GM23338 (cell line): ENCODE results near the gene LMOD1. TPM values are rescaled to one million over a fixed set of nuclear protein-coding genes. Genes with fewer than 3 reads are reported as not detected.

Experiments used
- ATAC-seq: fragments of 200-7000 bp; cut with Tn5 transposase; 3 replicates; pipeline ENCODE4 v1.9.1; 2020
- DNase-seq: peaks from one replicate; pipeline ENCODE4 v3.0.0-alpha.2; 2015; ENCODE audit warnings: low spot score
- H2AFZ ChIP-seq: fragments of 200-600 bp; sonication (generic); 2 replicates; pipeline ENCODE4 v1.8.0; 2016; ENCODE audit warnings: antibody characterized with exemption, mild to moderate bottlenecking, moderate library complexity
- H3F3A ChIP-seq: fragments of 200-600 bp; sonication (generic); replicated peaks from 2 replicates; pipeline ENCODE4 v1.8.0; 2017; ENCODE audit warnings: antibody characterized with exemption, mixed run types, low read depth
- H3K27ac ChIP-seq: fragments of 200-600 bp; sonication (generic); 2 replicates; pipeline ENCODE4 v1.6.1; 2016; ENCODE audit warnings: low read depth
- H3K27me3 ChIP-seq: fragments of 200-600 bp; sonication (generic); 2 replicates; pipeline ENCODE4 v1.8.0; 2016; ENCODE audit warnings: mild to moderate bottlenecking, mixed run types, moderate library complexity; ENCODE audit not compliant: insufficient read depth
- H3K36me3 ChIP-seq: fragments of 200-600 bp; sonication (generic); 2 replicates; pipeline ENCODE4 v1.8.0; 2016; ENCODE audit warnings: mild to moderate bottlenecking; ENCODE audit not compliant: insufficient read depth
- H3K4me1 ChIP-seq: fragments of 200-600 bp; sonication (generic); 2 replicates; pipeline ENCODE4 v1.8.0; 2016; ENCODE audit warnings: mild to moderate bottlenecking, moderate library complexity; ENCODE audit not compliant: insufficient read depth
- H3K4me2 ChIP-seq: fragments of 200-600 bp; sonication (generic); 2 replicates; pipeline ENCODE4 v1.7.1; 2017; ENCODE audit warnings: mixed run types
- H3K4me3 ChIP-seq: fragments of 200-600 bp; sonication (generic); 2 replicates; pipeline ENCODE4 v1.6.1; 2016; ENCODE audit warnings: mixed run types
- H3K79me2 ChIP-seq: fragments of 200-600 bp; sonication (generic); replicated peaks from 2 replicates; pipeline ENCODE4 v1.8.0; 2017; ENCODE audit warnings: mild to moderate bottlenecking; ENCODE audit not compliant: insufficient read depth
- H3K9me2 ChIP-seq: fragments of 200-600 bp; sonication (generic); 2 replicates; pipeline ENCODE4 v1.8.0; 2017; ENCODE audit not compliant: insufficient read depth
- H4K20me1 ChIP-seq: fragments of 200-600 bp; sonication (generic); replicated peaks from 2 replicates; pipeline ENCODE4 v1.8.0; 2017; ENCODE audit warnings: mild to moderate bottlenecking; ENCODE audit not compliant: insufficient read depth
- H3K27ac Mint-ChIP-seq: 2 replicates; pipeline ENCODE4 v1.8.0; 2020; ENCODE audit warnings: inconsistent platforms, mild to moderate bottlenecking, moderate library complexity, mixed read lengths
- H3K27me3 Mint-ChIP-seq: 3 replicates; pipeline ENCODE4 v1.8.0; 2022; ENCODE audit warnings: low read depth, mild to moderate bottlenecking, moderate library complexity, mixed read lengths, inconsistent platforms; ENCODE audit not compliant: insufficient read depth, poor library complexity
- H3K36me3 Mint-ChIP-seq: 3 replicates; pipeline ENCODE4 v1.8.0; 2021; ENCODE audit warnings: low read depth, mild to moderate bottlenecking, inconsistent platforms, moderate library complexity, mixed read lengths
- H3K4me1 Mint-ChIP-seq: 3 replicates; pipeline ENCODE4 v1.8.0; 2020; ENCODE audit warnings: mild to moderate bottlenecking, inconsistent platforms, mixed read lengths
- H3K4me3 Mint-ChIP-seq: 3 replicates; pipeline ENCODE4 v1.8.0; 2021; ENCODE audit warnings: moderate library complexity, mild to moderate bottlenecking, inconsistent platforms, mixed read lengths
- H3K9me3 Mint-ChIP-seq: 3 replicates; pipeline ENCODE4 v1.8.0; 2020; ENCODE audit warnings: moderate library complexity, mild to moderate bottlenecking, inconsistent platforms, mixed read lengths
- CREB1 ChIP-seq: fragments of 250-450 bp; sonication (Bioruptor Pico); IDR thresholded peaks from 2 replicates; pipeline ENCODE4 v1.5.0; 2020; ENCODE audit warnings: low read depth, mild to moderate bottlenecking, moderate library complexity
- ETS1 ChIP-seq: IDR thresholded peaks from 2 replicates; pipeline ENCODE4 v1.6.1; 2016; ENCODE audit warnings: antibody characterized with exemption
- EZH2 ChIP-seq: fragments of 200-600 bp; sonication (generic); IDR thresholded peaks from one replicate; pipeline ENCODE4 v1.8.0; 2017; ENCODE audit warnings: antibody characterized with exemption, mild to moderate bottlenecking, low read depth; ENCODE audit not compliant: unreplicated experiment
- EZH2phosphoT487 ChIP-seq: fragments of 200-600 bp; sonication (generic); IDR thresholded peaks from one replicate; pipeline ENCODE4 v1.8.1; 2018; ENCODE audit warnings: antibody characterized with exemption; ENCODE audit not compliant: unreplicated experiment
- JUNB ChIP-seq: IDR thresholded peaks from one replicate; pipeline ENCODE4 v1.6.1; 2016; ENCODE audit warnings: antibody characterized with exemption; ENCODE audit not compliant: unreplicated experiment
- NANOG ChIP-seq: IDR thresholded peaks from 2 replicates; pipeline ENCODE4 v1.6.1; 2016; ENCODE audit warnings: antibody characterized with exemption, borderline replicate concordance
- POLR2AphosphoS5 ChIP-seq: IDR thresholded peaks from 2 replicates; pipeline ENCODE4 v1.6.1; 2016; ENCODE audit warnings: antibody characterized with exemption, low read depth
- REST ChIP-seq: IDR thresholded peaks from one replicate; pipeline ENCODE4 v1.6.1; 2018; ENCODE audit warnings: antibody characterized with exemption; ENCODE audit not compliant: unreplicated experiment
- STAT1 ChIP-seq: IDR thresholded peaks from one replicate; pipeline ENCODE4 v1.6.1; 2016; ENCODE audit warnings: antibody characterized with exemption; ENCODE audit not compliant: unreplicated experiment
- ZNF114 ChIP-seq: fragments of 250-450 bp; sonication (Bioruptor Pico); IDR thresholded peaks from 2 replicates; pipeline ENCODE4 v1.5.0; 2020; ENCODE audit warnings: mild to moderate bottlenecking, moderate library complexity
- ZNF331 ChIP-seq: fragments of 250-450 bp; sonication (Bioruptor Pico); IDR thresholded peaks from 2 replicates; pipeline ENCODE4 v1.5.0; 2020; ENCODE audit warnings: low read depth, mild to moderate bottlenecking, moderate library complexity
- polyA plus RNA-seq: library from polyadenylated mRNA; unstranded; fragments of >200 nt; fragmentation: Nextera tagmentation; extraction: Ambion mirVana; gene quantifications from 2 replicates; pipeline ENCODE4 v1.2.1, GENCODE V29; 2016
- total RNA-seq: library from RNA; depleted of rRNA; stranded (reverse); fragments of >200 nt; shearing (Covaris generic); gene quantifications from 2 replicates; pipeline ENCODE4 v1.2.3, GENCODE V29; 2014
- TF ChIP-seq, protein P1 (sequence below), 2 experiments: fragments of 200-600 bp in 1 of 2; sonication (generic) in 1 of 2; conservative IDR thresholded peaks; 2 replicates each; pipeline versions ENCODE4 v1.5.1 to v1.6.1; 2016 to 2017; ENCODE audit warnings: antibody characterized with exemption in 2 of 2, low read depth in 2 of 2, mild to moderate bottlenecking in 2 of 2, moderate library complexity in 1 of 2
- TF ChIP-seq, protein P2 (sequence below): fragments of 250-450 bp; sonication (Bioruptor Pico); IDR thresholded peaks from 2 replicates; pipeline ENCODE4 v1.5.0; 2020; ENCODE audit warnings: mild to moderate bottlenecking, moderate library complexity

Gene LMOD1
- total and polyA plus RNA-seq, 2 experiments from 2014 or later, result 0.74 to 1.7 TPM

DNA sequence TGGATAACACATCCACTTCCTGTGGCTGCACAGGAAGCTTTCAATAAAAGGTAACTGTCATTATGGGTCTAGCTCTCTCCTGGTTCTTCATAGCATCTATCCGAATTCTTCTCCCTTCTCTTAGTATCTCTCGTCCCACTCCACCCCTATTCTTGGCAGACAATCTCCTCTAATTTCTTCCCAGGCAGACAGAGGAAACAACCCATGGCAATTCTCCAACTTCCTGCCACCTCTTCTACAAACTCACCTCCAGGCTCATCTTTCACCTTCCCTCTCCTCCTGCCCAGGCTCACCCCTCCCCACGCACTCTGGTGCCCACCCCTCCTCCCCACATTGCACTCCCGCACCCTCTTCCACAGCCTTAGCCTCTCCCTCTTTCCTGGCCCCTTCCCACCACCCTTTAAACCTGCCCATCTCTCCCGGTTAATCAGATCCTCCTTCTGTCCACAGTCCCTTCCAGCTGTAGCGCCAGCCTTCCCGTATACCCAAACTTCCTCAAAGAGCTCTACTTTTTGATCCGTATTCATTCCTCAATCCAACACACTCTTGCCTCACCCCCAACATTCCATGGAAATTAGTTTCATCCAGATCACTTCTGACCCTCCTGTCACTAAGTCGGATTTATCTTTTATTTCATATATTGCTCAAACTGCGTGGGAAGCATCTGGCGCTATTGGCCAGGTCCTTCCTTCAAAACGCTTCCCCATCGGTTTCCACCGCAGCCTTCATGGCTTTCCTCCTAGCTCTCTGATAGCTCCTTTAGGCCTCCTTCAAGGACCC is 31.7 kb downstream of the LMOD1 start:
- H3K79me2 ChIP-seq, result no peaks in the 10 kb centered on the region
- H3K27me3 ChIP-seq, result no peaks in the 10 kb centered on the region
- no peaks in the 10 kb centered on the region for H3K36me3 Mint-ChIP-seq
- peaks cover 11% of the 10 kb centered on the region for H3K4me1 Mint-ChIP-seq
- DNase-seq, result no peak
- no peaks in the 10 kb centered on the region for H3K36me3 ChIP-seq
- no peak overlapping the region for H2AFZ ChIP-seq
- ATAC-seq, result no peak
- no peaks in the 10 kb centered on the region for H4K20me1 ChIP-seq
- no peaks in the 10 kb centered on the region for H3F3A ChIP-seq
- H3K9me3 Mint-ChIP-seq, result no peaks in the 10 kb centered on the region
- no peak overlapping the region for H3K27ac Mint-ChIP-seq
- TF ChIP-seq, protein P1, sequence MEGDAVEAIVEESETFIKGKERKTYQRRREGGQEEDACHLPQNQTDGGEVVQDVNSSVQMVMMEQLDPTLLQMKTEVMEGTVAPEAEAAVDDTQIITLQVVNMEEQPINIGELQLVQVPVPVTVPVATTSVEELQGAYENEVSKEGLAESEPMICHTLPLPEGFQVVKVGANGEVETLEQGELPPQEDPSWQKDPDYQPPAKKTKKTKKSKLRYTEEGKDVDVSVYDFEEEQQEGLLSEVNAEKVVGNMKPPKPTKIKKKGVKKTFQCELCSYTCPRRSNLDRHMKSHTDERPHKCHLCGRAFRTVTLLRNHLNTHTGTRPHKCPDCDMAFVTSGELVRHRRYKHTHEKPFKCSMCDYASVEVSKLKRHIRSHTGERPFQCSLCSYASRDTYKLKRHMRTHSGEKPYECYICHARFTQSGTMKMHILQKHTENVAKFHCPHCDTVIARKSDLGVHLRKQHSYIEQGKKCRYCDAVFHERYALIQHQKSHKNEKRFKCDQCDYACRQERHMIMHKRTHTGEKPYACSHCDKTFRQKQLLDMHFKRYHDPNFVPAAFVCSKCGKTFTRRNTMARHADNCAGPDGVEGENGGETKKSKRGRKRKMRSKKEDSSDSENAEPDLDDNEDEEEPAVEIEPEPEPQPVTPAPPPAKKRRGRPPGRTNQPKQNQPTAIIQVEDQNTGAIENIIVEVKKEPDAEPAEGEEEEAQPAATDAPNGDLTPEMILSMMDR (conservative IDR thresholded peaks at IDR 0.05; ENCODE audit: low read depth in 2 of 2), result no peak
- TF ChIP-seq POLR2AphosphoS5 (no peak), JUNB (no peak), CREB1 (CRISPR knock-in tag) (no peak), ZNF331 (CRISPR knock-in tag) (no peak), ETS1 (no peak), NANOG (no peak), ZNF114 (CRISPR knock-in tag) (no peak), EZH2phosphoT487 (no peak), STAT1 (no peak), REST (no peak), EZH2 (no peak)
- TF ChIP-seq, protein P2, sequence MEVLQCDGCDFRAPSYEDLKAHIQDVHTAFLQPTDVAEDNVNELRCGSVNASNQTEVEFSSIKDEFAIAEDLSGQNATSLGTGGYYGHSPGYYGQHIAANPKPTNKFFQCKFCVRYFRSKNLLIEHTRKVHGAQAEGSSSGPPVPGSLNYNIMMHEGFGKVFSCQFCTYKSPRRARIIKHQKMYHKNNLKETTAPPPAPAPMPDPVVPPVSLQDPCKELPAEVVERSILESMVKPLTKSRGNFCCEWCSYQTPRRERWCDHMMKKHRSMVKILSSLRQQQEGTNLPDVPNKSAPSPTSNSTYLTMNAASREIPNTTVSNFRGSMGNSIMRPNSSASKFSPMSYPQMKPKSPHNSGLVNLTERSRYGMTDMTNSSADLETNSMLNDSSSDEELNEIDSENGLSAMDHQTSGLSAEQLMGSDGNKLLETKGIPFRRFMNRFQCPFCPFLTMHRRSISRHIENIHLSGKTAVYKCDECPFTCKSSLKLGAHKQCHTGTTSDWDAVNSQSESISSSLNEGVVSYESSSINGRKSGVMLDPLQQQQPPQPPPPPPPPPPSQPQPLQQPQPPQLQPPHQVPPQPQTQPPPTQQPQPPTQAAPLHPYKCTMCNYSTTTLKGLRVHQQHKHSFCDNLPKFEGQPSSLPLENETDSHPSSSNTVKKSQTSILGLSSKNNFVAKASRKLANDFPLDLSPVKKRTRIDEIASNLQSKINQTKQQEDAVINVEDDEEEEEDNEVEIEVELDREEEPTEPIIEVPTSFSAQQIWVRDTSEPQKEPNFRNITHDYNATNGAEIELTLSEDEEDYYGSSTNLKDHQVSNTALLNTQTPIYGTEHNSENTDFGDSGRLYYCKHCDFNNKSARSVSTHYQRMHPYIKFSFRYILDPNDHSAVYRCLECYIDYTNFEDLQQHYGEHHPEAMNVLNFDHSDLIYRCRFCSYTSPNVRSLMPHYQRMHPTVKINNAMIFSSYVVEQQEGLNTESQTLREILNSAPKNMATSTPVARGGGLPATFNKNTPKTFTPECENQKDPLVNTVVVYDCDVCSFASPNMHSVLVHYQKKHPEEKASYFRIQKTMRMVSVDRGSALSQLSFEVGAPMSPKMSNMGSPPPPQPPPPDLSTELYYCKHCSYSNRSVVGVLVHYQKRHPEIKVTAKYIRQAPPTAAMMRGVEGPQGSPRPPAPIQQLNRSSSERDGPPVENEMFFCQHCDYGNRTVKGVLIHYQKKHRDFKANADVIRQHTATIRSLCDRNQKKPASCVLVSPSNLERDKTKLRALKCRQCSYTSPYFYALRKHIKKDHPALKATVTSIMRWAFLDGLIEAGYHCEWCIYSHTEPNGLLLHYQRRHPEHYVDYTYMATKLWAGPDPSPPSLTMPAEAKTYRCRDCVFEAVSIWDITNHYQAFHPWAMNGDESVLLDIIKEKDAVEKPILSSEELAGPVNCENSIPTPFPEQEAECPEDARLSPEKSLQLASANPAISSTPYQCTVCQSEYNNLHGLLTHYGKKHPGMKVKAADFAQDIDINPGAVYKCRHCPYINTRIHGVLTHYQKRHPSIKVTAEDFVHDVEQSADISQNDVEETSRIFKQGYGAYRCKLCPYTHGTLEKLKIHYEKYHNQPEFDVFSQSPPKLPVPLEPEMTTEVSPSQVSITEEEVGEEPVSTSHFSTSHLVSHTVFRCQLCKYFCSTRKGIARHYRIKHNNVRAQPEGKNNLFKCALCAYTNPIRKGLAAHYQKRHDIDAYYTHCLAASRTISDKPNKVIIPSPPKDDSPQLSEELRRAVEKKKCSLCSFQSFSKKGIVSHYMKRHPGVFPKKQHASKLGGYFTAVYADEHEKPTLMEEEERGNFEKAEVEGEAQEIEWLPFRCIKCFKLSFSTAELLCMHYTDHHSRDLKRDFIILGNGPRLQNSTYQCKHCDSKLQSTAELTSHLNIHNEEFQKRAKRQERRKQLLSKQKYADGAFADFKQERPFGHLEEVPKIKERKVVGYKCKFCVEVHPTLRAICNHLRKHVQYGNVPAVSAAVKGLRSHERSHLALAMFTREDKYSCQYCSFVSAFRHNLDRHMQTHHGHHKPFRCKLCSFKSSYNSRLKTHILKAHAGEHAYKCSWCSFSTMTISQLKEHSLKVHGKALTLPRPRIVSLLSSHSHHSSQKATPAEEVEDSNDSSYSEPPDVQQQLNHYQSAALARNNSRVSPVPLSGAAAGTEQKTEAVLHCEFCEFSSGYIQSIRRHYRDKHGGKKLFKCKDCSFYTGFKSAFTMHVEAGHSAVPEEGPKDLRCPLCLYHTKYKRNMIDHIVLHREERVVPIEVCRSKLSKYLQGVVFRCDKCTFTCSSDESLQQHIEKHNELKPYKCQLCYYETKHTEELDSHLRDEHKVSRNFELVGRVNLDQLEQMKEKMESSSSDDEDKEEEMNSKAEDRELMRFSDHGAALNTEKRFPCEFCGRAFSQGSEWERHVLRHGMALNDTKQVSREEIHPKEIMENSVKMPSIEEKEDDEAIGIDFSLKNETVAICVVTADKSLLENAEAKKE, result no peak
- no peak overlapping the region for H3K4me3 ChIP-seq
- H3K4me2 ChIP-seq, result no peak overlapping the region
- H3K9me2 ChIP-seq, result no peaks in the 10 kb centered on the region
- H3K4me3 Mint-ChIP-seq, result no peak overlapping the region
- H3K4me1 ChIP-seq, result no peaks in the 10 kb centered on the region
- no peak overlapping the region for H3K27ac ChIP-seq
- peaks cover 1% of the 10 kb centered on the region for H3K27me3 Mint-ChIP-seq
